ENCODE data around the gene DAAM1.

DAAM1 gene

DNA sequence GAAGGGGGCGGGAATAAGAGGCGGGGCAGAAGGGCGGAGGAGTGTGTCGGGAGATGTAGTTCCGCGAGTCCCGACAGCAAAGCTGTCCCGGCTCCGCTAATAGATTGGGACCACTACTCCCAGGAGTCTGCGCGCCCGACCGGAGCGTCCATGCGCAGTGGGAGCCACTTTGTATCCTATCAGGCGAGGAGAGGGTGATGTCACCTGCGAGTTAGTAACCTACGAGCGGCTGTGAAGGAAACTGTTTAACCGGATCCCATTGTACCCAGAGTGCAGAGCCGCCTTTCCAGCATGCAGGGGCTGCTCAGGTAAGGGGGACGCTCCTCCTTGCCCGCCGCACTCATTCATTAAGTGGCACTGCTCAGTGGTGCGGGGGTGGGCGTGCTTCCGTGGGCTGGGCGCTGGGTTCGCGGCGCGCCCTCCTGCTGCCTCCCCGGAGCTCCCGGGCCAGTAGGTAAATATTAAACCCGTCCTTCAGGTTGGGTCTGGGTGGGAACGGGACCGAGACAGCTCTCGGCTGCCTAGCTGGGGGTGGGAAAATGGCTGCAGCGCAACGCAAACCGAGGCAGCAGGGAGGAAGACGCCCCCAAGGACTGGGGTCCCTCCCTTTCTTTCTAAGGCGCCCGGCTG lies at the start of gene DAAM1:
DAAM1 (plus strand) TSS at position 207 of the 630 bp plus-strand sequence. CDS start 74,811 bp downstream, outside the sequence.
- in situ Hi-C loops (cut with HindIII; ENCODE audit: low sequenced_read_pairs): no loop called here
- TF ChIP-seq, protein P1, sequence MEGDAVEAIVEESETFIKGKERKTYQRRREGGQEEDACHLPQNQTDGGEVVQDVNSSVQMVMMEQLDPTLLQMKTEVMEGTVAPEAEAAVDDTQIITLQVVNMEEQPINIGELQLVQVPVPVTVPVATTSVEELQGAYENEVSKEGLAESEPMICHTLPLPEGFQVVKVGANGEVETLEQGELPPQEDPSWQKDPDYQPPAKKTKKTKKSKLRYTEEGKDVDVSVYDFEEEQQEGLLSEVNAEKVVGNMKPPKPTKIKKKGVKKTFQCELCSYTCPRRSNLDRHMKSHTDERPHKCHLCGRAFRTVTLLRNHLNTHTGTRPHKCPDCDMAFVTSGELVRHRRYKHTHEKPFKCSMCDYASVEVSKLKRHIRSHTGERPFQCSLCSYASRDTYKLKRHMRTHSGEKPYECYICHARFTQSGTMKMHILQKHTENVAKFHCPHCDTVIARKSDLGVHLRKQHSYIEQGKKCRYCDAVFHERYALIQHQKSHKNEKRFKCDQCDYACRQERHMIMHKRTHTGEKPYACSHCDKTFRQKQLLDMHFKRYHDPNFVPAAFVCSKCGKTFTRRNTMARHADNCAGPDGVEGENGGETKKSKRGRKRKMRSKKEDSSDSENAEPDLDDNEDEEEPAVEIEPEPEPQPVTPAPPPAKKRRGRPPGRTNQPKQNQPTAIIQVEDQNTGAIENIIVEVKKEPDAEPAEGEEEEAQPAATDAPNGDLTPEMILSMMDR (IDR thresholded peaks at IDR 0.05; ENCODE audit: low read depth, low read length): no peak
- DNase-seq (ENCODE audit: low read depth, low spot score): peak; percentile 99
- peak within 1 kb of the TSS; percentile 81 for H3K4me3 ChIP-seq (ENCODE audit: low read depth, low read length)

DNA sequence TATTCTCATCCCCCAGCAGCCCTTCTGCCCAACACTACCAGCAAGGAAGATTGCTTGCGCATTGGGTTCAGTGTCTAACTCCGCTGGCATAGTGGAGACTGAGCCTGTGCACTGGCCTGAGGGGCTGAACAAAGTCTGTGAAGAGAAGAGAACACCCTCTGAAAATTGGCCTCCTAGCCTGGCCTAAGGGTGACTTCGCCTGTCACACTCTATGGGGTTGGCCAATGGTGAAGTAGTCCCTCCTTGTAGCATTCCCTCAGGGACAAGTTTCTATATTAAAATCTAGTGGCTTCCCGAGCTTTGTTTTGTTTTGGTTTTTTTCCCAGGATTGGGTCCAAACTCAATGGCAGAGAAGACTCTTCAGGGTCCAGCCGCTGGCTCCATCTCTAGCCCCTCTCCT lies 49.1 kb upstream of the DAAM1 start:
- H3K4me3 ChIP-seq (ENCODE audit: low read depth, low read length): no peak overlapping the region
- in situ Hi-C loops (cut with HindIII; ENCODE audit: low sequenced_read_pairs): no loop called here
- TF ChIP-seq, protein P1 (IDR thresholded peaks at IDR 0.05; ENCODE audit: low read depth, low read length): no peak
- no peak for DNase-seq (ENCODE audit: low read depth, low spot score)

DNA sequence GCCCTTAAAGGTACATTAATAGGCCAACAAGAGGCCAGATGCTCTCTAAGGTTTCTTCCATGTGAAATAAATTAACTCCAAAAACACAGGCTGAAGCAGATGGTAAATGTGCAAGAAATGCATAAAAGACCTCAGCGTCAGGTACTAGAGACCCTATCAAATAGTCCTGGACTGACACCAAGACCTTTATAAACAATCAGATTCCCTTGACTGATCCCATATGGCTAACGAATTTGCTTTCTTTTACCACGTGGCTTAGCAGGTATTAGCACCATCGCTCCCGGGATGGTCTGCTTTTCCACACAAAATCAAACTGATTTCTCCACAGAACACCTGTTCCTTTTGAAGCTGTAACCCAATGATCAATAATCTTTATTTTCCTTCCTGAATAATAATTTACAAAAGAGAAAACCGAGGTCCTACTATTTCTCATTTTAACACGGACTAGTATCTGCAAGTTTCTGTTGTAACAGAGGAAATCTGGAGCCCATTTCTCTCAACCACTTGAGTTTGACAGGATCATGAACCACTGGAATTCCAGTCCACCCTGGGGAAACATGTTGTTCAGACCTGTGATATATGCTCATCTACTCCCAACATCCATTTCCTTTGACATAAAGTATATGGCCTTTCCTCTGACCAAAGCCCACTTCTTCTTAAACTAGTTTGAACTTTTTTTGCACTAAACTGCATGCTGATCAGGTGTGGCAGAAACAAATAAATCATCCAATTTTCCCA lies 48.2 kb upstream of the DAAM1 start:
- in situ Hi-C loops (cut with HindIII; ENCODE audit: low sequenced_read_pairs): no loop called here
- no peak overlapping the region for H3K4me3 ChIP-seq (ENCODE audit: low read depth, low read length)
- no peak for DNase-seq (ENCODE audit: low read depth, low spot score)
- TF ChIP-seq, protein P1 (IDR thresholded peaks at IDR 0.05; ENCODE audit: low read depth, low read length): no peak

DNA sequence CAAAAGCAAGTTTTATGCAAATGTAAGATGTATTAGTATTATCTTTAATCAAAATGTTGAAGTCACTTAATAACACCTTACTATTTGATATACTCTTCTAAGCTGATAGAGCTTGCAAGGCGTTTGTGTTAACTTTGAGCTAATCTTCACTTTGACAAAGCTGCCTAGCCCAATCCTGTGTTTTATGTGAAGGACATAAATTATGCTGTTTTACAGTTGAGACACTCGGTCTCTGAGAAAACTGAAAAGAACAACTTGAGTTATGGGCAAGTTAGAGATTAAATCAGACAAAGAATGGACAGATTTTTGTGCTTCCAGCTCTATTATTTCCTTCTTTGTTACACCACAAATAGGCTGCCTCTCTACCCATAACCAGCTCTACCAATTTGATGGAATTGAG lies 42.0 kb upstream of the DAAM1 start:
- TF ChIP-seq, protein P1 (IDR thresholded peaks at IDR 0.05; ENCODE audit: low read depth, low read length): no peak
- H3K4me3 ChIP-seq (ENCODE audit: low read depth, low read length): no peak overlapping the region
- no peak for DNase-seq (ENCODE audit: low read depth, low spot score)
- in situ Hi-C loops (cut with HindIII; ENCODE audit: low sequenced_read_pairs): no loop called here

DNA sequence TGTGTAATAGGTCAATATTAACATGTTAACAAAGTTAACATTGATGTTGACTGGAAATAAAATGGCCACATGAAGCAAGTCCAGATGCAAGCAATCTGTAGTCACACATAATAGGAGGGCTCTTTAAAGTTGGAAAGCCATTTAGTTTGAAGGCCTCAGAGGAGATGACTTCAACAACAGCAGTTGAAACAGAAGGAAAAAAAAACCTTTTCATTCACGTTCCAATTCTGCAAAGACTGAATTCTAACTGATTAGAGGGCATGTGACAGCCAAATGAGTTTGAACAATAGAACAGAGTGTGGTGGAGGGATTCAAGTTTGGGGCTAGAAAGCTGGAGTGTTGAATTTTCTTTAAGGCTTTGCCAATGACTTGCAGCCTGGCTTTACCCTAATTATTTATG lies 41.5 kb upstream of the DAAM1 start:
- DNase-seq (ENCODE audit: low read depth, low spot score): no peak
- H3K4me3 ChIP-seq (ENCODE audit: low read depth, low read length): no peak overlapping the region
- TF ChIP-seq, protein P1 (IDR thresholded peaks at IDR 0.05; ENCODE audit: low read depth, low read length): no peak
- in situ Hi-C loops (cut with HindIII; ENCODE audit: low sequenced_read_pairs): no loop called here

DNA sequence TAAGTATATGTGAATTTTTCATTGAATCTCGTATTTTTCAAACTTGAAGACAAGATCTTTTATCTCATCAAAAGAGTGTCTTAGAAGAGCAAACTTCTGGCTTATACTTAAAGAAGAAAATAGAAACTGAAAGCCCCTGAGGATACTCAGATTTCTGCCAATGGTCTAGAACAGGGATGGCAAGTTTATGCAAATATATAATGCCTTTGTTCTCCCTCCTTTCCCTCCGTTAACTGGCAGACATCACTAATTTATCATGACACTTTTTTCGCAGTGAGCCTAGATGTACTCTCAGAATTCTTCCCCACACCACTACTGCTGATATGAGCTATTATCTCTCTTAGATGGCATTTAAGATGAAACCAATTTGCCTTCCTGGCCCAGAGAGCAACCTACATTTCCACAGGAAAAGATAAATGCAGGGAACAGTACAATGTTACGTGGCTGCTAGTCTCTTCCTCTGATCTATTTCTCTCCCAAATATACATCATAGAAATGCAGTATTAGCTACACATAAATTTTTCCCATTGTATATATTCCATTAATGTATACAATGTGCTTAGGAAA lies 40.0 kb upstream of the DAAM1 start:
- no peak overlapping the region for H3K4me3 ChIP-seq (ENCODE audit: low read depth, low read length)
- in situ Hi-C loops (cut with HindIII; ENCODE audit: low sequenced_read_pairs): no loop called here
- TF ChIP-seq, protein P1 (IDR thresholded peaks at IDR 0.05; ENCODE audit: low read depth, low read length): no peak
- DNase-seq (ENCODE audit: low read depth, low spot score): no peak
